ENCODE results near the gene RALBP1. TPM values are rescaled to one million over a fixed set of nuclear protein-coding genes. Genes with fewer than 3 reads are reported as not detected.
"Not testable (repeated sequence)": the region's sequence is repeated elsewhere in the genome, so short reads cannot be mapped to it uniquely, and the experiment has no call there.

Gene RALBP1
- total and polyA plus RNA-seq, 12 donors: 23.1 to 53.8 (median 41.0) TPM

DNA sequence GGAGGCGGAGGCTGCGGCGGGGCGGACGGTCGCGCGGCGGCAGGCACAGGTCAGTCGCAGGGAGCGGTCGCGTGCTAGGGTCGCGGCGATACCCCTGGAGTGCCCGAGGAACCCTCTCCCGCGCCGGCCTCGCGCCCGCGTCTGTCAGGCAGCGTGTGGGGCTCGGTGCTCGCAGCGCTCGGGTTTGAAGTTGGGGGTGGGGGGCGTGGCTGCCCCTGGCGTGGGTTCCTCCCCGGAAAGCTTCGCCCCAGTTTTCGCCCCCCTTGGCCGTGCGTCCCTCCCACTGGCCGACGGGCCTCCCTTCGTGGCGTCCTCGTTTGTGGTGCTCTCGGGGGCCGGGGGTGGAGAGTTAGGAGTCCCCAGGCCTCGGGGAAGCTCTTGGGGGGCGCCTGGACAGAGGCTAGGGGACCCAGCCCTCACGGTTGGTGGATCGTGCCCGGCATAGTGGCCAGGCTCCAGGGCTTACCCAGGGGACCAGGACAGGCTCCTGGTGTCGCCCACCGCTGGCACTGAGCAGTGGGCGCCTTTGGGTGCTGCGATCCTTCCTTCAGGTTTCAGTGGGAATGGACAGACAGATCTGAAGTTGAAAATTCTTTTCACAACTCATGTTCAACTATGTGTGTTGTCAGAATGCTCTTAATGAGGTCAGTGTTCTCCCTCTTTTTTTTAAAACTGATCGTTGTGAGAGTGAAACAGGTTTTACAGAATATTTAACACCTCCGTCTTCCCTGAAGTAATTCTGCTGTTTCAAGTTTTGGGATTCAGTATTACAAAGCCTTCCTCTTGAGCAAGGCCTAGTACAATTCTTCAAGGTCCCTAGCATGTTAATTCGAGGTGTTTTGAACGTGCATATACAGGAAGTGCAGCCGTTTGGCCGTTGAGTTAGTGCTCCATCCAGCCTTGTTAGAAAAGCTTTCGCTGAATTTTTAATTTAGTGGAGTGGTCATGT lies 604 bp downstream of the RALBP1 start:
- H3K4me3 ChIP-seq: peak overlapping the region; percentile 63 to 98 (median 92)
- peak in 1 of 8 donors; percentile 1 for ATAC-seq
- peak in 1 of 2 donors; percentile 38 for DNase-seq
- no peaks in the 10 kb centered on the region for H3K9me3 ChIP-seq
- intact Hi-C loops (cut with DNase I): loop anchor here in 3 of 10 donors (2.0 to 10.0 kb wide), 4 partner anchors 59 to 374 kb away; partner anchors contain the start of genes NDUFV2 (in 1 of the 3) and TWSG1 (in 1 of the 3)
- TF ChIP-seq, protein P1, sequence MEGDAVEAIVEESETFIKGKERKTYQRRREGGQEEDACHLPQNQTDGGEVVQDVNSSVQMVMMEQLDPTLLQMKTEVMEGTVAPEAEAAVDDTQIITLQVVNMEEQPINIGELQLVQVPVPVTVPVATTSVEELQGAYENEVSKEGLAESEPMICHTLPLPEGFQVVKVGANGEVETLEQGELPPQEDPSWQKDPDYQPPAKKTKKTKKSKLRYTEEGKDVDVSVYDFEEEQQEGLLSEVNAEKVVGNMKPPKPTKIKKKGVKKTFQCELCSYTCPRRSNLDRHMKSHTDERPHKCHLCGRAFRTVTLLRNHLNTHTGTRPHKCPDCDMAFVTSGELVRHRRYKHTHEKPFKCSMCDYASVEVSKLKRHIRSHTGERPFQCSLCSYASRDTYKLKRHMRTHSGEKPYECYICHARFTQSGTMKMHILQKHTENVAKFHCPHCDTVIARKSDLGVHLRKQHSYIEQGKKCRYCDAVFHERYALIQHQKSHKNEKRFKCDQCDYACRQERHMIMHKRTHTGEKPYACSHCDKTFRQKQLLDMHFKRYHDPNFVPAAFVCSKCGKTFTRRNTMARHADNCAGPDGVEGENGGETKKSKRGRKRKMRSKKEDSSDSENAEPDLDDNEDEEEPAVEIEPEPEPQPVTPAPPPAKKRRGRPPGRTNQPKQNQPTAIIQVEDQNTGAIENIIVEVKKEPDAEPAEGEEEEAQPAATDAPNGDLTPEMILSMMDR (IDR thresholded peaks at IDR 0.05): no peak
- peak overlapping the region in 9 of 10 donors; percentile 82 to 97 (median 93) for H3K27ac ChIP-seq
- H3K27me3 ChIP-seq: no peaks in the 10 kb centered on the region
- H3K4me1 ChIP-seq: peaks cover 0 to 29% (median 22%) of the 10 kb centered on the region in 9 donors
- H3K36me3 ChIP-seq: peaks cover 0 to 24% (median 0%) of the 10 kb centered on the region in 9 donors
- WGBS, 2 donors: 0 to 1% methylated on average over 53 to 59 of the region's 59 CpGs

DNA sequence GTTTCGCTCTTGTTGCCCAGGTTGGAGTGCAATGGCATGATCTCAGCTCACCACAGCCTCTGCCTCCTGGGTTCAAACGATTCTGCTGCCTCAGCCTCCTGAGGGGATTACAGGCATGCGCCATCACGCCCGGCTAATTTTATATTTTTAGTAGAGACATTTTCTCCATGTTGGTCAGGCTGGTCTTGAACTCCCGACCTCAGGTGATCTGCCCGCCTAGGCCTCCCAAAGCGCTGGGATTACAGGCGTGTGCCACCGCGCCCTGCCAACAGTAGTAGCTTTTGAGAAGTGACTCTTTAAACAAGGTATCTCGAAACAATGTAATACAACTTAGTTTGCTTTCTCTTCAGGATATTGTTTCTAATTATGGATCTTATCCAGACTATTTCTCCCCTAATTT lies 1.6 kb downstream of the RALBP1 start:
- DNase-seq, ATAC-seq, H3K9me3 ChIP-seq, H3K27me3 ChIP-seq: not testable (repeated sequence)
- WGBS, 2 donors: 85 to 89% methylated on average over 12 of the region's 12 CpGs
- peak overlapping the region in 6 of 10 donors; percentile 83 to 96 (median 88) for H3K4me3 ChIP-seq
- H3K4me1 ChIP-seq: peaks cover 0 to 29% (median 22%) of the 10 kb centered on the region in 9 donors
- intact Hi-C loops (cut with DNase I): loop anchor here in 3 of 10 donors (5.0 to 10.0 kb wide), 3 partner anchors 58 to 375 kb away; partner anchors contain the start of gene NDUFV2 (in 1 of the 3)
- H3K36me3 ChIP-seq: peaks cover 0 to 28% (median 0%) of the 10 kb centered on the region in 9 donors
- peak overlapping the region in 4 of 10 donors; percentile 23 to 95 (median 93) for H3K27ac ChIP-seq

DNA sequence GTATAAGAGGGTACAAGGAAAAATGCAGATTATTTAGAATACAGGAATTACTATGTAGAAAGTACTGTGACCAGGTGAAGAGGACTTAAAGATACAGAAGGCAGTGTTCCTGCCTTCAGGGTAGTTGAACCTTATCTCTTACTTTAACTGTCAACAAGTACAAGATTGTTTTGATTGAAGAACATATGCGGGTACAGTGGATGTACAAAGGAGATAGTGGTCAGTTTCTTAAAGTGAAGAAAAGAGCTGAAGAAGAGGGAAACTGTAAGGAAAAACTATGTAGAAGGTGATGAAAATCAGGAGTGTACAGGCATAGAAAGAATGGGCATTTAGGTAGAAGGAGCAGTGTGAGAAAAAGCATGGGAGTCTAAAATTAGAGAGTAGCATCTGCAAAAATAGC lies 2.2 kb downstream of the RALBP1 start:
- 38 to 39% methylated on average over 1 of the region's 1 CpG for WGBS, 2 donors
- H3K4me3 ChIP-seq: no peak overlapping the region
- H3K4me1 ChIP-seq: peaks cover 0 to 31% (median 22%) of the 10 kb centered on the region in 9 donors
- ATAC-seq (no peak), DNase-seq (no peak)
- peaks cover 0 to 28% (median 0%) of the 10 kb centered on the region in 9 donors for H3K36me3 ChIP-seq
- no peaks in the 10 kb centered on the region for H3K27me3 ChIP-seq
- peak overlapping the region in 1 of 10 donors; percentile 23 for H3K27ac ChIP-seq
- H3K9me3 ChIP-seq: no peaks in the 10 kb centered on the region
- TF ChIP-seq, protein P1 (IDR thresholded peaks at IDR 0.05): no peak
- intact Hi-C loops (cut with DNase I): loop anchor here in 3 of 10 donors (5.0 to 10.0 kb wide), 3 partner anchors 57 to 375 kb away; partner anchors contain the start of gene NDUFV2 (in 1 of the 3)

GRCh38 chr18:9478545-9478944 lies 3.2 kb downstream of the RALBP1 start:
- Histone ChIP-seq H3K4me1 (peaks cover 0 to 36% (median 26%) of the 10 kb centered on the region in 9 donors), H3K27me3 (no peaks in the 10 kb centered on the region), H3K9me3 (peaks cover 0 to 2% (median 0%) of the 10 kb centered on the region in 11 donors), H3K27ac (no peak overlapping the region), H3K36me3 (peaks cover 0 to 28% (median 0%) of the 10 kb centered on the region in 9 donors), H3K4me3 (no peak overlapping the region)
- intact Hi-C loops (cut with DNase I): loop anchor here in 3 of 10 donors (5.0 to 10.0 kb wide), 3 partner anchors 56 to 376 kb away; partner anchors contain the start of gene NDUFV2 (in 1 of the 3)
- ATAC-seq (no peak), DNase-seq (no peak)
- 94 to 95% methylated on average over 31 of the region's 31 CpGs for WGBS, 2 donors
- TF ChIP-seq, protein P1 (IDR thresholded peaks at IDR 0.05): no peak

Data from heart right ventricle (tissue), 16 donors.